ENCODE measurements around the gene PBRM1.

PBRM1 gene

DNA sequence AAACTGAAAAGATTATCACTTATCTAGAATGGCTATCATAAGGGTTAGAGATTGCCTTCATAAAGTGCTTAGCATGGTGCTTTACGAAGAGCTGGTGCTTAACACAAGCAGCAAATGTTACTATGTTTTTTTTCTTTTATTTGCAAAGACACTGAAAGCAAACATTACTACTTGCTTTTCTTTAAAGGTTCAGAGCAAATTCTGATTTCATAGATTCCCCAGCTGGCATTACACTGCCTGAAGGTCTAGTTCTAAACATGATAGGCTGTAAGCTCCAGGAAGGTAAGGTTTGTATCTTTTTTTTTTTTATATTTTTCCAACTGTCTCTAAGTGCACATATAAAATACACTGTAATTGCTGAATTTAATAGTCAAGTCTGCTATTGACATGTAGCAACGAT lies 77.4 kb downstream of the PBRM1 start:
- Histone ChIP-seq H3K27me3 (ENCODE audit: insufficient read depth, low read length) (no peaks in the 10 kb centered on the region), H3K4me1 (ENCODE audit: insufficient read depth, low read length) (no peaks in the 10 kb centered on the region), H3K4me3 (ENCODE audit: low read length) (no peak overlapping the region), H3K36me3 (ENCODE audit: insufficient read depth, low read length) (peaks cover 79% of the 10 kb centered on the region), H3K9ac (ENCODE audit: low read depth, low read length) (no peak overlapping the region), H3K9me3 (ENCODE audit: insufficient read depth, low read depth, low read length) (no peaks in the 10 kb centered on the region), H3K27ac (ENCODE audit: low read depth, low read length) (no peak overlapping the region)
- 96% methylated on average over 1 of the region's 2 CpGs for WGBS

- H3K27ac ChIP-seq (ENCODE audit: low read depth, low read length) = no peak overlapping the region
- H3K27me3 ChIP-seq (ENCODE audit: insufficient read depth, low read length) = no peaks in the 10 kb centered on the region
- no peak overlapping the region for H3K4me3 ChIP-seq (ENCODE audit: low read length)
- no peaks in the 10 kb centered on the region for H3K4me1 ChIP-seq (ENCODE audit: insufficient read depth, low read length)
- WGBS = 93% methylated on average over 2 of the region's 5 CpGs
- no peak overlapping the region for H3K9ac ChIP-seq (ENCODE audit: low read depth, low read length)
- no peaks in the 10 kb centered on the region for H3K9me3 ChIP-seq (ENCODE audit: insufficient read depth, low read depth, low read length)
- H3K36me3 ChIP-seq (ENCODE audit: insufficient read depth, low read length) = peaks cover 86% of the 10 kb centered on the region
These were observed 79.2 kb downstream of the PBRM1 start for GRCh38 chr3:52606373-52607085.

GRCh38 chr3:52600258-52600657 lies 85.5 kb downstream of the PBRM1 start:
- H3K9me3 ChIP-seq (ENCODE audit: insufficient read depth, low read depth, low read length) = no peaks in the 10 kb centered on the region
- no peaks in the 10 kb centered on the region for H3K27me3 ChIP-seq (ENCODE audit: insufficient read depth, low read length)
- no peak overlapping the region for H3K4me3 ChIP-seq (ENCODE audit: low read length)
- H3K36me3 ChIP-seq (ENCODE audit: insufficient read depth, low read length) = peaks cover 68% of the 10 kb centered on the region
- no peak overlapping the region for H3K27ac ChIP-seq (ENCODE audit: low read depth, low read length)
- no peak overlapping the region for H3K9ac ChIP-seq (ENCODE audit: low read depth, low read length)
- no peaks in the 10 kb centered on the region for H3K4me1 ChIP-seq (ENCODE audit: insufficient read depth, low read length)

GRCh38 chr3:52596658-52597265 lies 89.0 kb downstream of the PBRM1 start:
- no peak overlapping the region for H3K9ac ChIP-seq (ENCODE audit: low read depth, low read length)
- WGBS = 96% methylated on average over 4 of the region's 4 CpGs
- H3K4me3 ChIP-seq (ENCODE audit: low read length) = no peak overlapping the region
- no peak overlapping the region for H3K27ac ChIP-seq (ENCODE audit: low read depth, low read length)
- H3K9me3 ChIP-seq (ENCODE audit: insufficient read depth, low read depth, low read length) = no peaks in the 10 kb centered on the region
- no peaks in the 10 kb centered on the region for H3K27me3 ChIP-seq (ENCODE audit: insufficient read depth, low read length)
- H3K36me3 ChIP-seq (ENCODE audit: insufficient read depth, low read length) = peaks cover 55% of the 10 kb centered on the region
- H3K4me1 ChIP-seq (ENCODE audit: insufficient read depth, low read length) = no peaks in the 10 kb centered on the region

DNA sequence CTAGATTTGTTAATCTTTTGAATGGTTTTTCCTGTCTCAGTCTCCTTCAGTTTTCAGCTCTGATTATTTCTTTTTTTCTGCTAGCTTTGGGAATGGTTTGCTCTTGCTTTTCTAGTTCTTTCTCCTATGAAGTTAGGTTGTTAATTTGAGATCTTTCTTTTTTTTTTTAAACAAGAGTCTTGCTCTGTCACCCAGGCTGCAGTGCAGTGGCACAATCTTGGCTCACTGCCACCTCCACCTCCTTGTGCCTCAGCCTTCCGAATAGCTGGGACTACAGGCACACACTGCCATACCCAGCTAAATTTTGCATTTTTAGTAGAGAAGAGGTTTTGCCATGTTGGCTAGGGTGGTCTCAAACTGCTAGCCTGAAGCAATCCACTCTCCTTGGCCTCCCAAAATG lies 92.6 kb downstream of the PBRM1 start:
- Histone ChIP-seq H3K9ac (ENCODE audit: low read depth, low read length) (no peak overlapping the region), H3K36me3 (ENCODE audit: insufficient read depth, low read length) (peaks cover 46% of the 10 kb centered on the region), H3K27me3 (ENCODE audit: insufficient read depth, low read length) (no peaks in the 10 kb centered on the region), H3K9me3 (ENCODE audit: insufficient read depth, low read depth, low read length) (no peaks in the 10 kb centered on the region), H3K27ac (ENCODE audit: low read depth, low read length) (no peak overlapping the region), H3K4me1 (ENCODE audit: insufficient read depth, low read length) (no peaks in the 10 kb centered on the region), H3K4me3 (ENCODE audit: low read length) (no peak overlapping the region)
- 93% methylated on average over 1 of the region's 1 CpG for WGBS

DNA sequence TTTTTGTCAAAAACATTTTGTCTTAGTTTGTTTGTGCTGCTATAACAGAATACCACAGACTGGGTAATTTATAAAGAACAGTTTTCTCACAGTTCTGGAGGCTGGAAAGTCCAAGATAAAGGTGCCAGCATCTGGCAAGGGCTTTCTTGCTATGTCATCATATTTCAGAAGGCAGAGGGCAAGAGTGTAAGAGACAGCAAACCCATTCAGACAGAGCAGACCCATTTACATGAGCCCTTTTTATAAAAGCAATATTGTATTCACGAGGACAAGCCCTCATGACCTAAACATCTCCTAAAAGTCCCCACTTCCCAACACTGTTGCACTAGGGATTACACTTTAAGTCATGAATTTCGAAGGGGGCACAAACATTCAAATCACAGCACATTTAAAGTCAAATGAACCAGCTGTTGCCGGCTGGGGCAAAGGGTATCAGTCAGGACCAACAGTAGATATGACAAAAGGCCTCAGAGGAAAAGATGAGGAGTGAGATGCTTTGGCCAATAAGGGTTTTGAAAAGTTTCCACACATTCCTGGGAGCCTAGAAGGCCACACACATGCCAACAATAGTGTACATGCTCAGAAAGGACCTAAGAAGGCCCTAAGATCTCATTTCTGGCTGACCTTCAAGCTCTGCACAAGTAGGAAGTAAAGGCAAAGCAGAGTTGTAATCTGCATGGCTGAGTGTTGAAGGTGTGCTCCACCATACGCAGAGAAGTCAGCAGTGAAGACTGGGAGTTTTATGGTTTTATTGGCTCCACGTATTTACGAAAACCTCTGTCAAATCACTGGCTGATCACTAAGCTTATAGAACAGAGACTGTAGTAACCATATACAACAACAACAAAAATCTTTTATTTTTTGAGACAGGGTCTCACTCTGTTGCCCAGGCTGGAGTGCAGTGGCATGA lies 111.4 kb downstream of the PBRM1 start:
- 94% methylated on average over 6 of the region's 6 CpGs for WGBS
- peaks cover 64% of the 10 kb centered on the region for H3K36me3 ChIP-seq (ENCODE audit: insufficient read depth, low read length)
- no peak overlapping the region for H3K4me3 ChIP-seq (ENCODE audit: low read length)
- H3K27ac ChIP-seq (ENCODE audit: low read depth, low read length) = no peak overlapping the region
- no peaks in the 10 kb centered on the region for H3K9me3 ChIP-seq (ENCODE audit: insufficient read depth, low read depth, low read length)
- H3K9ac ChIP-seq (ENCODE audit: low read depth, low read length) = no peak overlapping the region
- no peaks in the 10 kb centered on the region for H3K4me1 ChIP-seq (ENCODE audit: insufficient read depth, low read length)
- no peaks in the 10 kb centered on the region for H3K27me3 ChIP-seq (ENCODE audit: insufficient read depth, low read length)

- Histone ChIP-seq H3K27ac (ENCODE audit: low read depth, low read length) (no peak overlapping the region), H3K36me3 (ENCODE audit: insufficient read depth, low read length) (peaks cover 49% of the 10 kb centered on the region), H3K4me3 (ENCODE audit: low read length) (no peak overlapping the region), H3K9ac (ENCODE audit: low read depth, low read length) (no peak overlapping the region), H3K27me3 (ENCODE audit: insufficient read depth, low read length) (no peaks in the 10 kb centered on the region), H3K4me1 (ENCODE audit: insufficient read depth, low read length) (no peaks in the 10 kb centered on the region), H3K9me3 (ENCODE audit: insufficient read depth, low read depth, low read length) (no peaks in the 10 kb centered on the region)
- WGBS = 88% methylated on average over 6 of the region's 6 CpGs
These were observed 113.5 kb downstream of the PBRM1 start for GRCh38 chr3:52572221-52572620.

DNA sequence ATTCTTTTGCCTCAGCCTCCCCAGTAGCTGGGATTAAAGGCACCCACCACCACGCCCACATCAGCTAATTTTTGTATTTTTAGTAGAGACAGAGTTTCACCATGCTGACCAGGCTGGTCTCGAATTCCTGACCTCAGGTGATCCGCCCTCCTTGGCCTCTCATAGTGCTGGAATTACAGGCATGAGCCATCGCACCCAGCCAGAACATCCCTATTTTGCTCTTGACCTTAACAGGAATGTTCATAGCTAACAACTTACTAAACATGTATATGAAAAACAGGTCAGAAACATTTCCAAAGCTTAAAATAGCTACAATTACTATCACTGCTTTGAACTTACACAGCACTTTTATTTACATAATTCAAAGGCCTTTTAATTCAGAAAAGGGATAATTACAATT lies 115.6 kb downstream of the PBRM1 start:
- no peak overlapping the region for H3K9ac ChIP-seq (ENCODE audit: low read depth, low read length)
- 90% methylated on average over 4 of the region's 4 CpGs for WGBS
- H3K9me3 ChIP-seq (ENCODE audit: insufficient read depth, low read depth, low read length) = no peaks in the 10 kb centered on the region

GRCh38 chr3:52568069-52568468 lies 117.6 kb downstream of the PBRM1 start:
- 90% methylated on average over 2 of the region's 2 CpGs for WGBS

More for the DNA sequence above, 115.6 kb downstream of the PBRM1 start:
- no peaks in the 10 kb centered on the region for H3K27me3 ChIP-seq (ENCODE audit: insufficient read depth, low read length)
- peaks cover 36% of the 10 kb centered on the region for H3K36me3 ChIP-seq (ENCODE audit: insufficient read depth, low read length)
- no peak overlapping the region for H3K4me3 ChIP-seq (ENCODE audit: low read length)
- no peaks in the 10 kb centered on the region for H3K4me1 ChIP-seq (ENCODE audit: insufficient read depth, low read length)
- no peak overlapping the region for H3K27ac ChIP-seq (ENCODE audit: low read depth, low read length)

DNA sequence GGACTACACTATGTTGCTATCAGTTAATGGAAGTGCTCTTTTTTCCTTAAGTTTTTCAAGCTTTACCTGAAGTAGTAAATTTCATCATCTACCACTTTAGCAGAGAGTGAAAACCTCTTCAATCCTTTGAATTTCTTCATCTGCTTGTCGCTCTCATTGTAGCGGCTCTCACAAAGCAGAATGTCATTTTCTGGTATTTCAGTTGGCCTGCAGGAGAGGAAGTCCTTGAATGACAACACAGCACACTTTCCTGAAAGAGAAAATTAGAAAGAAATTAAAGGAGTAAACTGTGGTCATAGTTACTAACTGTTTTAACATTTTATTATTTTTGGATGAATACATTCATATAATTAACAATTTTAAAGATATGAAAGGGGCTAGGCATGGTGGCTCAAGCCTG lies 121.7 kb downstream of the PBRM1 start:
- Histone ChIP-seq H3K36me3 (ENCODE audit: insufficient read depth, low read length) (peaks cover 60% of the 10 kb centered on the region), H3K4me1 (ENCODE audit: insufficient read depth, low read length) (no peaks in the 10 kb centered on the region), H3K27me3 (ENCODE audit: insufficient read depth, low read length) (no peaks in the 10 kb centered on the region), H3K9me3 (ENCODE audit: insufficient read depth, low read depth, low read length) (no peaks in the 10 kb centered on the region), H3K4me3 (ENCODE audit: low read length) (no peak overlapping the region), H3K9ac (ENCODE audit: low read depth, low read length) (no peak overlapping the region), H3K27ac (ENCODE audit: low read depth, low read length) (no peak overlapping the region)
- WGBS = 96% methylated on average over 2 of the region's 2 CpGs

More at GRCh38 chr3:52568069-52568468, 117.6 kb downstream of the PBRM1 start:
- Histone ChIP-seq H3K9me3 (ENCODE audit: insufficient read depth, low read depth, low read length) (no peaks in the 10 kb centered on the region), H3K36me3 (ENCODE audit: insufficient read depth, low read length) (peaks cover 35% of the 10 kb centered on the region), H3K4me1 (ENCODE audit: insufficient read depth, low read length) (no peaks in the 10 kb centered on the region), H3K27me3 (ENCODE audit: insufficient read depth, low read length) (no peaks in the 10 kb centered on the region), H3K4me3 (ENCODE audit: low read length) (no peak overlapping the region), H3K9ac (ENCODE audit: low read depth, low read length) (no peak overlapping the region), H3K27ac (ENCODE audit: low read depth, low read length) (no peak overlapping the region)
